Activated CD4-positive, alpha-beta T cell treated with anti-CD3 and anti-CD28 coated beads, Interleukin-2, amount 10 ng/mL, durations not matched to agents 7 days and 5 days (primary cell): ENCODE results near the gene ITSN1. TPM values are rescaled to one million over a fixed set of nuclear protein-coding genes. Genes with fewer than 3 reads are reported as not detected.
A peak's percentile ranks its signal among the peaks of the same experiment; 100 is the strongest.

ENCODE experiments used
- CTCF ChIA-PET: fragments of 350-600 bp; sonication (Branson Sonifier 250); formaldehyde crosslinking; loops from one replicate; lab custom pipeline; 2021; ENCODE audit warnings: antibody characterized with exemption; lab: Charles Lee
- POLR2A ChIA-PET: fragments of 350-600 bp; sonication (Branson Sonifier 250); formaldehyde crosslinking; loops from one replicate; lab custom pipeline; 2021; ENCODE audit warnings: antibody characterized with exemption; lab: Charles Lee
- DNase-seq: peaks from one replicate; pipeline ENCODE4 v3.0.0-alpha.2; 2020
- H3K27ac Mint-ChIP-seq: one replicate; pipeline ENCODE4 v1.8.0; 2021; ENCODE audit warnings: mild to moderate bottlenecking, moderate library complexity, mixed read lengths
- H3K27me3 Mint-ChIP-seq: one replicate; pipeline ENCODE4 v1.8.0; 2021; ENCODE audit warnings: mixed read lengths
- H3K36me3 Mint-ChIP-seq: one replicate; pipeline ENCODE4 v1.8.0; 2021; ENCODE audit warnings: low read depth, mixed read lengths
- H3K4me1 Mint-ChIP-seq: one replicate; pipeline ENCODE4 v1.8.0; 2021; ENCODE audit warnings: mixed read lengths
- H3K4me3 Mint-ChIP-seq: one replicate; pipeline ENCODE4 v1.8.0; 2021; ENCODE audit warnings: mild to moderate bottlenecking, moderate library complexity, mixed read lengths
- H3K9me3 Mint-ChIP-seq: one replicate; pipeline ENCODE4 v1.8.0; 2021; ENCODE audit warnings: mixed read lengths
- total RNA-seq, 2 experiments: library from RNA; stranded (reverse); gene quantifications; one replicate each; pipeline ENCODE4 v1.2.3, GENCODE V29; 2021

ITSN1 gene
- total RNA-seq, 2 experiments from 2014 or later, result 3.0 to 3.3 TPM

DNA sequence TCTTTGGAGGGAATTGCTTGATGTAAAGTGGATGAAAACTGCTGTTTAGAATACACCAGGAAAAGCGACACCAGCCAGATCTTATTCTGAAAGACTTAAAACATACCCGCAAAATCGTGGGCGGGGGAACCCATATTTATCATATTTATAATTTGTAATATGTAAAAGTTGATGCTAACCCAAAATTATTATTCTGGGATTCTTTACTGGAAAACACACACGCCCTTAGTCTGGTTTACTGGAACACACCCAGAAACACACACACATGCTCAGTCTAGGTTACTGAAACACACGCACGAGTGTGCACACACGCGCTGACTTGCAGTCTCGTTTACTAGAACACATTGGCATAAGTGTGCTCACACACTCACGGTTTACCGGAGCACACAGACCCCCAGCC is 240.8 kb downstream of the ITSN1 start:
- Mint-ChIP-seq H3K9me3 (no peaks in the 10 kb centered on the region), H3K4me1 (no peaks in the 10 kb centered on the region), H3K27ac (no peak overlapping the region), H3K4me3 (no peak overlapping the region), H3K27me3 (peaks cover 2% of the 10 kb centered on the region), H3K36me3 (no peaks in the 10 kb centered on the region)
- ChIA-PET POLR2A (no interaction called here), CTCF (interaction anchor here (0.6 to 1.7 kb wide), 2 partner anchors 171 to 175 kb away, joined by 3 read pairs; no protein-coding TSS in a partner anchor)
- DNase-seq, result no peak

DNA sequence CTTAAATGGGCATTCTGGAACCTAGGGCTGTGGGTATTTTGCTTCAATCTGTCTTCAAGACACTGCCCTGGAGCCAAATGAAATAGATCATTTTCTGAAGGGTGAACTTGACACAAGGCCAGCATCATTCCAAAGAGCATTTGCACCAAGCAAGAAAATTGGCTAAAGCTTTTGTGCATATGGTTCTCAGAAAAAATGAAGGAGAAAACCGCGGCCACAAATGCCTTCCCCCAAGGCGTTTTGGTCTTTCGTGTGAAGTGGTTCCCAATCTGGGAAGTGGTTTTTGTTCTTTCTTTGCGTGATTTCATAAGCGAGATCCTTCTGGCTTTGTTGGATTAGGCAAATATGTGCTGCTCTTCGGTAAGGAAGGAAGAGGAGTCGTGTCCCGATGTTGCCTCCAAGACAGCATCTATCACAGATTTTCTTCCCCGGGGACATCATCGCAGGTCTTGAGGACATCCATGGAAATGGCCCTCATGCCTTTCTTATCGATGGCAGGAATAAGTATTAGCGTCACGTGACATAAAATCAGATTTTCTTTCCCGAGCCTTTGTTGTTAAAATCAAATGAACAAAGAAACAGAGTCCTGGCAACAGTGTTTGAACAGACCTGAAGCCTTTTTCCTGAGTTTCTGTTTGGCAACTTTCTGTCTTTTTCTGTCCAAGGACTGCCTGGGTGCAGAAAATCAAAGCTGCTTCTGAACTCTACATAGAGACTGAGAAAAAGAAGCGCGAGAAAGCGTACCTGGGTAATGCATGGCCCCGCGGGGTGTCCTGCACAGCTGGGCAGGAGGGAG is 242.3 kb downstream of the ITSN1 start:
- DNase-seq, result no peak
- no peaks in the 10 kb centered on the region for H3K4me1 Mint-ChIP-seq
- H3K36me3 Mint-ChIP-seq, result no peaks in the 10 kb centered on the region
- CTCF ChIA-PET, result interaction anchor here (0.6 kb wide), 1 partner anchor 328 kb away, joined by 4 read pairs; no protein-coding TSS in a partner anchor
- POLR2A ChIA-PET, result no interaction called here
- no peak overlapping the region for H3K4me3 Mint-ChIP-seq
- no peaks in the 10 kb centered on the region for H3K9me3 Mint-ChIP-seq
- H3K27ac Mint-ChIP-seq, result no peak overlapping the region
- peaks cover 5% of the 10 kb centered on the region for H3K27me3 Mint-ChIP-seq

DNA sequence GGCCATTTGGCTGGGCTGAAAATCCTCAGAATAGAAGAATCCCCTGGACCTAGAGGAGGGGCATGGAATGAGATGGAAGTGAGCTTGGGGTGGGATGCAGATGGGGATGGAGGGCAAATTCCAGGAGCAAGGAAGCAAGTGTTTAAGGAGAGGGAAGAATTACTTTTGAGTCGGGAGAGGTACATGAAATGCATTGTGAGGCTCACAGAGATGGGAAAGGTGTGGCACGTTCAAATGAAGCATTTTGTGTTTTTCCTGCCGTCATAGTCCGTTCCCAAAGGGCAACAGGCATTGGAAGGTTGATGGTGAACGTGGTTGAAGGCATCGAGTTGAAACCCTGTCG is 242.8 kb downstream of the ITSN1 start:
- Mint-ChIP-seq H3K36me3 (no peaks in the 10 kb centered on the region), H3K4me3 (no peak overlapping the region), H3K9me3 (no peaks in the 10 kb centered on the region), H3K27me3 (peaks cover 5% of the 10 kb centered on the region), H3K27ac (no peak overlapping the region), H3K4me1 (no peaks in the 10 kb centered on the region)
- no peak for DNase-seq
- ChIA-PET POLR2A (no interaction called here), CTCF (interaction anchor here (0.6 kb wide), 1 partner anchor 328 kb away, joined by 4 read pairs; no protein-coding TSS in a partner anchor)

DNA sequence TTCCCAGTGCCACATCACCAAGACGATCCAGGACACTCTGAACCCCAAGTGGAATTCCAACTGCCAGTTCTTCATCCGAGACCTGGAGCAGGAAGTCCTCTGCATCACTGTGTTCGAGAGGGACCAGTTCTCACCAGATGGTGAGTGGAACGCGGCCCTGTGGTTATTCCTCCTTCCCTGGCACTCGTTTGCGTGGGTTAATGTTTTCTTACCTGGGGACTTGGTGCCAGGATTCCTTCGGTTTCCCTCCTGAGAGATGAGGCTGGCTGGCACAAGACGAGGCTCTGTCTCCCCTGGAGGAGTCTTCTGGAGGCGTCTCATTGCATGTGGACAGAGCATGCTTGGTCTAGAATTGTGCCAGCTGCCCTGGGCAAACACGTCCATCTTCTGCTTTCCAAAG is 244.0 kb downstream of the ITSN1 start:
- no peaks in the 10 kb centered on the region for H3K4me1 Mint-ChIP-seq
- CTCF ChIA-PET, result no interaction called here
- H3K4me3 Mint-ChIP-seq, result no peak overlapping the region
- POLR2A ChIA-PET, result no interaction called here
- DNase-seq, result no peak
- no peak overlapping the region for H3K27ac Mint-ChIP-seq
- peaks cover 5% of the 10 kb centered on the region for H3K27me3 Mint-ChIP-seq
- H3K9me3 Mint-ChIP-seq, result no peaks in the 10 kb centered on the region
- H3K36me3 Mint-ChIP-seq, result no peaks in the 10 kb centered on the region

DNA sequence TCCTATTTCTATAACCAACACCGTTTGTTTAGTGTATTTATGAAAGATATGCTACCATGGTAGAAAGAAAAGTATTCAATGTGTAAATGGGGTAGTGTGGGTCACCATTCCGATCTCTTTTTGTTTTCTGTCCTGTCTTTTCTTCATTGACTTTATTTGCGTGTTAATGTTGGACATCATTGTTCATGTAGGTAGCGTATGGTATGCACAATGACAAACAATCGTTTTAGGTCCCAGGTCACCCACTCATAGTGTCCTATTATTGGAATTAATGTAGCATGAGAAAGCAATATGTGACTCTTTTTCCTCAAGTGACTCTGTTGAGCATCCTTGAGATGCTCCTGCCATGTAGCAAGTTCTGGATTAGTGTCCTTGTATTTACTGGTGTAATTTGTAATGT is 247.9 kb downstream of the ITSN1 start:
- ChIA-PET CTCF (no interaction called here), POLR2A (no interaction called here)
- no peak for DNase-seq
- no peak overlapping the region for H3K4me3 Mint-ChIP-seq
- H3K27ac Mint-ChIP-seq, result no peak overlapping the region
- H3K27me3 Mint-ChIP-seq, result peaks cover 7% of the 10 kb centered on the region
- H3K9me3 Mint-ChIP-seq, result no peaks in the 10 kb centered on the region
- H3K36me3 Mint-ChIP-seq, result no peaks in the 10 kb centered on the region
- peaks cover 8% of the 10 kb centered on the region for H3K4me1 Mint-ChIP-seq

DNA sequence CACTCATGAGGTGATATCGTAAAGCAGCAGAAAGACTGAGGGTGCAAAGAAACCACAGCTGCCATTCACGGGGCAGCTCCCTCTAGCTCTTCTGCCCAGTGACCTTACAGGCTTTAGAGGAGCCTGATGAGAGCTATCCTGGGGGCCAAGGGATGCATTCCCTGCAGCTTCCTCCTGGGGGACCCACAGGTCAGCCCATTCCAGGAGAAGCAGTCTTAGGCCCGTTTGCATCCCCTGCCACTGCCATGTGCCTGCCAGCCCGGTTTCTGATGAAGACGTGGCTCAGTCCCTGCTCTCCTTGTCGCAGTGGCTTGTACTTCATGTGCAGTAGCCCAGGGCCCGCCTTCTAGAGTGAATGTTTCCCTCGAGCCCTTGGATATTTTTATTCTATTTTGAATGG is 250.6 kb downstream of the ITSN1 start:
- no peak overlapping the region for H3K4me3 Mint-ChIP-seq
- H3K36me3 Mint-ChIP-seq, result no peaks in the 10 kb centered on the region
- no peak overlapping the region for H3K27ac Mint-ChIP-seq
- peaks cover 13% of the 10 kb centered on the region for H3K4me1 Mint-ChIP-seq
- ChIA-PET CTCF (no interaction called here), POLR2A (no interaction called here)
- H3K9me3 Mint-ChIP-seq, result no peaks in the 10 kb centered on the region
- no peak for DNase-seq
- H3K27me3 Mint-ChIP-seq, result peaks cover 7% of the 10 kb centered on the region

DNA sequence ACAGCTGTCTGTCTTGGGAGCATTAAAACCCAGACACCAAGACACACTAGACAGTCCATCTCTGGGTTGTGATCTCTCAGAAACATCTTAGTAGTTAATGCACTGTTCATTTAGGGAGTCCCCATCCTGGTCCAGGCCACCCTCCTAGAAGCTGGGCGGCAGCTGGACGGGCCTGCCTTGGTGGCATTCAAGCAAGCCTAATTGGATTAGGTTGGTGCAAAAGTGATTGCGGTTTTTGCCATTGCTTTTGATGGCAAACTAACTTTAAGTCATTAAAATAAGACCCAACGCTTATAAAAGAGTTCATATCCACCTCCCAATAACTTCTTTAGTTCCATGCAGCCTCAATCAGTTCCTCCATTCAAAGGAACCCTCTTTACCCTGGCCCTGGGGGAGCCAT is 251.6 kb downstream of the ITSN1 start:
- ChIA-PET CTCF (interaction anchor here (1.5 kb wide), 1 partner anchor 17 kb away, joined by 3 read pairs; no protein-coding TSS in a partner anchor), POLR2A (no interaction called here)
- no peak overlapping the region for H3K27ac Mint-ChIP-seq
- peaks cover 7% of the 10 kb centered on the region for H3K27me3 Mint-ChIP-seq
- peaks cover 13% of the 10 kb centered on the region for H3K4me1 Mint-ChIP-seq
- no peaks in the 10 kb centered on the region for H3K9me3 Mint-ChIP-seq
- H3K36me3 Mint-ChIP-seq, result no peaks in the 10 kb centered on the region
- no peak overlapping the region for H3K4me3 Mint-ChIP-seq
- no peak for DNase-seq

DNA sequence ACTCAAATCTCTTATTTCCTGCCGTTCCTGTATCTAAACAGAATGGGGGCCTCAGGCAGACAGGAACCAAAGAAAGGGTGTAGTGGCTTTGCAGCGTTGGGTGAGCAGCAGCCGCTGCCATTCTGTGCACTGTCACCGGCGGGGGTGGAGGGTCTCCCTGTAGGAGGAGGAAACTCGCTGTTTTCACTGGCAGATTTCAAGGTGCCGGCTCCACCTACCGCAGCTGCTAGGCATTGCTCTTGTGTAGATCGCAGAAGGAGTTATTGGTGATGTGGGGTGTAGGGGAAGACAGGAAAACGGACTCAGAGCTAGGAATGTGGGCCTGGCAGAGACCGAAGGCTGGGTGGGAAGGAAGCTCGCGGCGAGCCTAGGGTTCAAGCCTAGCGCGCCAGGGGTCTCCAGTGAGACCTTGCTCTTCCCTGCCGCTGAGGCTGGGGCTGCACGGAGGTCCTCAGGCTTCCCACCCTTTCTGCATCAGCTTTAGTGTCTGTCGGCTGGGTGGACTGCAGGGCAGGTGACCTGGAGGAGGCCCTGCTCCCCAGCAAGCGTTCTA is 252.5 kb downstream of the ITSN1 start:
- H3K27ac Mint-ChIP-seq, result peak overlapping the region; percentile 59
- H3K9me3 Mint-ChIP-seq, result no peaks in the 10 kb centered on the region
- peaks cover 3% of the 10 kb centered on the region for H3K27me3 Mint-ChIP-seq
- peaks cover 16% of the 10 kb centered on the region for H3K4me1 Mint-ChIP-seq
- DNase-seq, result peak; percentile 65
- H3K4me3 Mint-ChIP-seq, result peak overlapping the region; percentile 26
- ChIA-PET POLR2A (no interaction called here), CTCF (interaction anchor here (1.5 kb wide), 1 partner anchor 17 kb away, joined by 3 read pairs; no protein-coding TSS in a partner anchor)
- peaks cover 3% of the 10 kb centered on the region for H3K36me3 Mint-ChIP-seq

DNA sequence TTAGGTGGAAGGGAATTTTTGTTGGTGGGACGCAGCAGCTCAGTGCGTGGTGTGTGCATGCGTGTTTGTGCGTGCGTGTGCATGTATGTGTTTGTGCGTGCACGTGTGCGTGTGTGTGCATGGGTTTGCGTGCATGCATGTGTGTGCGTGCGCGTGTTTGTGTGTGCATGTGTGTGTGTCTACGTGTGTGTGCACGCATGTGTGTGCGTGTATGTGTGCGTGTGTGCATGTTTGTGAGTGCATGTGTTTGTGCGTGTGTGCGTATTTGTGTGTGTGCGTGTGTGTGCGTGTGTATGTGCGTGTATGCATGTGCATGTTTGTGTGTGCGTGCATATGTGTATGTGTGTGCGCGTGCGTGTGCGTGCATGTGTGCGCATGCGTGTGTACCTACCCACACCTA is 253.1 kb downstream of the ITSN1 start:
- H3K9me3 Mint-ChIP-seq, result no peaks in the 10 kb centered on the region
- no peak for DNase-seq
- CTCF ChIA-PET, result interaction anchor here (0.8 to 1.5 kb wide), 2 partner anchors 18 to 799 kb away, joined by 3 read pairs; no protein-coding TSS in a partner anchor
- no peak overlapping the region for H3K27ac Mint-ChIP-seq
- peaks cover 18% of the 10 kb centered on the region for H3K4me1 Mint-ChIP-seq
- H3K27me3 Mint-ChIP-seq, result peaks cover 3% of the 10 kb centered on the region
- H3K36me3 Mint-ChIP-seq, result peaks cover 4% of the 10 kb centered on the region
- POLR2A ChIA-PET, result no interaction called here
- no peak overlapping the region for H3K4me3 Mint-ChIP-seq

DNA sequence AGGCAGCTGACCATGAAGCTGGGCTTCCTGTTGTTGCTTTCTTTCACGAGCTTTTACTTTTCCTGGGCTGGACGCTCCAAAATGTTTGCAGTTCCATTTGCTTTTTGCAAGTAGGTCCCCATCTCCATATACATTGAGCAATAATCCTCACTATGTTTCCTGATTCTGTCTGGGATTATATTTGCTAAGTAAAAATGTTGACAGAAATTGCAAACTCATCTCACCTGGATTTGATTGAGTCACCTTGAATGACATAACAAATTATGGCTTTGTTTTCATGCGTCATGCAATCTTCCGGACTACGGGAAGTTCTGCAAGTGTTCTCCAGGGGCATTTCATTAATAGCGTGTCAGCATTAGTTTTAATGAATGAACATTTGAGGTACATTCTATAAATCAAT is 254.4 kb downstream of the ITSN1 start:
- CTCF ChIA-PET, result no interaction called here

DNA sequence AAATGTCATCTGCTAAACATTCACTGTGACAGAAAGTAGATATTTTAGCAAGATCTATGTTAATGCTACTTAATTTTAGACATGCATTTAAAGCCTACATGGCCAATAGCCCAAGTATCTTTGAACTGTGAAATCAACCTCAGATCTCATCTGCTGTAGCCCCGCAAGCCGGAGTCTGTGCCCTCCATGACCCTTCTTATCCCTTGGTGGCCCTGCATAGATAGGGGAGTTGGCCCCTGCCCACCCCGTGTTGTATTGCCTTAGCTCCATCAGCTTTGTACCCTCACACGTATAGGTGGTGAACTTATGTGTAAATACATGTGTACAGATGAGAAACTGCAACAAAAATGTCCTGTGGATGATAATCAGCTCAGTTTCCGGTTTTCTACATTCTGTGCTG is 254.8 kb downstream of the ITSN1 start:
- Mint-ChIP-seq H3K27ac (no peak overlapping the region), H3K4me1 (peaks cover 29% of the 10 kb centered on the region), H3K27me3 (peaks cover 3% of the 10 kb centered on the region), H3K36me3 (peaks cover 14% of the 10 kb centered on the region), H3K9me3 (no peaks in the 10 kb centered on the region), H3K4me3 (no peak overlapping the region)
- CTCF ChIA-PET, result no interaction called here
- POLR2A ChIA-PET, result no interaction called here
- no peak for DNase-seq

More for the DNA sequence above, 254.4 kb downstream of the ITSN1 start:
- Mint-ChIP-seq H3K4me1 (peaks cover 25% of the 10 kb centered on the region), H3K27ac (no peak overlapping the region), H3K9me3 (no peaks in the 10 kb centered on the region), H3K4me3 (no peak overlapping the region), H3K27me3 (peaks cover 3% of the 10 kb centered on the region), H3K36me3 (peaks cover 10% of the 10 kb centered on the region)
- POLR2A ChIA-PET, result no interaction called here
- DNase-seq, result no peak

DNA sequence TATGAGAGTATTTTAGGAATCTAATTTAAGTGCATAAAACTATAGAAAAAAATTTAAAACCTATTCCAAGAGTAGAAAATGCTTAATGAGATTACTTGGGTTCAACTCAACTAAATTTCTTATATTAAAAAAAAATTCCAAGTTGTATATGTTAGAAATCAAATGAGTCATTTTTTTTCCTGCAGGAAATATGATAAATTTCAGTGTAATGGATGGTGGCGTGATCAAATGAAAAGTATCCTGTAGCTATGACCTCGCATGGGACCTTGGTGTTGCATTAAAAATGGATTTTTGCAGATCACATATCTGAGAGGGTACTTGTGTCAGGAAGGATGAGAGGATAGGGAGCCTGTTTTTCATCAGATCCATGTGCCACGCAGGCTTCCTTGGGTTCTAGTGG is 255.4 kb downstream of the ITSN1 start:
- no peak overlapping the region for H3K27ac Mint-ChIP-seq
- CTCF ChIA-PET, result no interaction called here
- no peak for DNase-seq
- peaks cover 3% of the 10 kb centered on the region for H3K27me3 Mint-ChIP-seq
- peaks cover 34% of the 10 kb centered on the region for H3K4me1 Mint-ChIP-seq
- H3K9me3 Mint-ChIP-seq, result no peaks in the 10 kb centered on the region
- H3K4me3 Mint-ChIP-seq, result no peak overlapping the region
- POLR2A ChIA-PET, result no interaction called here
- H3K36me3 Mint-ChIP-seq, result peaks cover 20% of the 10 kb centered on the region

DNA sequence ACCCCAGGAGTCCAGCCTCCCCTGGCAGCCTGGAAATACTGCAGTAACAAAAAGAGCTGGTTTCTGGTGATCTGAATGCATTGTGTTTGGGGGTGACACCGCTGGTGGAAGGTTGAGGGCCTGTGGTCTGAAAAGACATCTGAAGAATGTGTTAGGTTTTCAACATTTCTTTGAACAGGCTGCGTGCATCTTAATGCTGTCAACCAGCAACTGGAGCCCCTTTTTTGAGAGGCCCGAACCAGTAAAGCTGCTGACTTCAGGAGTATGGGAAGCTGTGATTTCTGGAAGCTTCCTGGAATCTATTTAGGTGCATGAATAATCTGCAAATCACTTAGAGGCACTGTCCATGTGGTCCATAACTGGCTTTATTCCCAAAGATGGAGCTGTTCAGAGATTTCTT is 256.3 kb downstream of the ITSN1 start:
- Mint-ChIP-seq H3K27ac (no peak overlapping the region), H3K27me3 (peaks cover 3% of the 10 kb centered on the region), H3K36me3 (peaks cover 28% of the 10 kb centered on the region), H3K9me3 (no peaks in the 10 kb centered on the region), H3K4me1 (peaks cover 37% of the 10 kb centered on the region), H3K4me3 (no peak overlapping the region)
- no peak for DNase-seq
- POLR2A ChIA-PET, result no interaction called here
- CTCF ChIA-PET, result interaction anchor here (1.2 kb wide), 1 partner anchor 26 kb away, joined by 4 read pairs; no protein-coding TSS in a partner anchor
